ENCODE measurements around the gene GRM7. TPM values are rescaled to one million over a fixed set of nuclear protein-coding genes. Genes with fewer than 3 reads are reported as not detected.

GRM7 gene
- total RNA-seq, 1 experiment from 2014 or later = not detected

- Histone ChIP-seq H3K9me3 (ENCODE audit: control insufficient read depth in 1 of 2, insufficient read depth in 1 of 2, low read depth in 1 of 2, low read length in 2 of 2) (no peaks in the 10 kb centered on the region), H3K9me2 (ENCODE audit: insufficient read depth) (no peaks in the 10 kb centered on the region), H3K4me1 (ENCODE audit: control insufficient read depth in 1 of 2, insufficient read depth in 2 of 2, low read length in 2 of 2) (no peaks in the 10 kb centered on the region), H3K79me2 (ENCODE audit: insufficient read depth, low read length) (no peaks in the 10 kb centered on the region), H3K27me3 (ENCODE audit: insufficient read depth, low read length) (no peaks in the 10 kb centered on the region), H3K9ac (ENCODE audit: low read length) (no peak overlapping the region), H3K27ac (ENCODE audit: low read depth, low read length) (no peak overlapping the region), H3K4me2 (ENCODE audit: low read length) (no peak overlapping the region), H2AFZ (ENCODE audit: low read depth, low read length, poor library complexity, severe bottlenecking) (no peak overlapping the region), H3K4me3 (replicated peaks in 1 of 2; ENCODE audit: low read depth in 1 of 2, low read length in 2 of 2) (no peak overlapping the region), H4K20me1 (ENCODE audit: insufficient read depth) (no peaks in the 10 kb centered on the region), H3K36me3 (ENCODE audit: control insufficient read depth in 1 of 2, insufficient read depth in 2 of 2, low read length in 2 of 2) (no peaks in the 10 kb centered on the region)
- CTCF ChIA-PET = no interaction called here
- POLR2A ChIA-PET = no interaction called here
- intact Hi-C loops (cut with micrococcal nuclease) = no loop called here
- no peak for DNase-seq (ENCODE audit: low read depth, low spot score)
- RAD21 ChIA-PET (ENCODE audit: low non-redundant PET in 1 of 2, low total read pairs in 2 of 2, uncharacterized antibody in 2 of 2, unreplicated experiment in 2 of 2) = no interaction called here
- no peak for TF ChIP-seq POLR2A (IDR thresholded peaks at IDR 0.05; ENCODE audit: borderline replicate concordance, extremely low read depth, insufficient read depth, insufficient read length)
- TF ChIP-seq ELF1 (IDR thresholded peaks at IDR 0.05; ENCODE audit: borderline replicate concordance, low read depth) = no peak
- no peak for TF ChIP-seq SP1 (IDR thresholded peaks at IDR 0.05; ENCODE audit: low read depth)
- TF ChIP-seq EZH2phosphoT487 (IDR thresholded peaks at IDR 0.05; ENCODE audit: borderline replicate concordance) = no peak
- TF ChIP-seq CEBPB (IDR thresholded peaks at IDR 0.05; ENCODE audit: low read depth) = no peak
- no peak for TF ChIP-seq YY1 (IDR thresholded peaks at IDR 0.05; ENCODE audit: extremely low read depth, insufficient replicate concordance, low read depth, low read length)
- no peak for TF ChIP-seq REST (IDR thresholded peaks at IDR 0.05; ENCODE audit: low read depth)
- no peak for TF ChIP-seq ATF3 (IDR thresholded peaks at IDR 0.05)
- no peak for TF ChIP-seq EGR1 (IDR thresholded peaks at IDR 0.05; ENCODE audit: low read depth)
- no peak for TF ChIP-seq ZNF274 (IDR thresholded peaks at IDR 0.05; ENCODE audit: low read depth, low read length)
- no peak for TF ChIP-seq ZBTB33 (IDR thresholded peaks at IDR 0.05; ENCODE audit: extremely low read depth, insufficient replicate concordance, low read length)
- no peak for TF ChIP-seq MAX (IDR thresholded peaks at IDR 0.05)
- TF ChIP-seq FOSL1 (IDR thresholded peaks at IDR 0.05; ENCODE audit: low read depth) = no peak
- TF ChIP-seq RAD21 (IDR thresholded peaks at IDR 0.05; ENCODE audit: low read depth) = no peak
- no TSS peak for BruUV-seq (replicated peaks)
- no peak for ATAC-seq
Measured at GRCh38 chr3:7201784-7202183, 340.9 kb downstream of the GRM7 start.
